ENCODE measurements around the gene IL23R.

DNA sequence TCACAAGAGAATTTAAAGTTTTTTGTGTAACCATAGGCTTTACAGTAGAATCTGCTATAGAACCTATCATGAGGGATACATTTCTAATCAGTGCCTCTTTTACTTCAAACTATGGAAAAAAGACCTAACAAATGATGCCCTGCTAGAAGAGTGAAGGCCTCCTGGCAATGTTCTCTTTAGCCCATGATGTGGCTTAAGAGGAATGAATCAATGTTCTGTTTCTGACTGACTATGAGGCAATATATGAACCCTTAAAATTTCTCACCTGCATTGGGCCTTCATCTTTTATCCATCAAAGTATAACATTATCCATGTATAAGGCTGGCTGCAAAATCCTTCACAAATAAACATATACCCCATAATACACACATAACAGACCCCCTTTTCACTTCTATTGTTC, 75.8 kb downstream of the IL23R start:
- TF ChIP-seq, protein P1, sequence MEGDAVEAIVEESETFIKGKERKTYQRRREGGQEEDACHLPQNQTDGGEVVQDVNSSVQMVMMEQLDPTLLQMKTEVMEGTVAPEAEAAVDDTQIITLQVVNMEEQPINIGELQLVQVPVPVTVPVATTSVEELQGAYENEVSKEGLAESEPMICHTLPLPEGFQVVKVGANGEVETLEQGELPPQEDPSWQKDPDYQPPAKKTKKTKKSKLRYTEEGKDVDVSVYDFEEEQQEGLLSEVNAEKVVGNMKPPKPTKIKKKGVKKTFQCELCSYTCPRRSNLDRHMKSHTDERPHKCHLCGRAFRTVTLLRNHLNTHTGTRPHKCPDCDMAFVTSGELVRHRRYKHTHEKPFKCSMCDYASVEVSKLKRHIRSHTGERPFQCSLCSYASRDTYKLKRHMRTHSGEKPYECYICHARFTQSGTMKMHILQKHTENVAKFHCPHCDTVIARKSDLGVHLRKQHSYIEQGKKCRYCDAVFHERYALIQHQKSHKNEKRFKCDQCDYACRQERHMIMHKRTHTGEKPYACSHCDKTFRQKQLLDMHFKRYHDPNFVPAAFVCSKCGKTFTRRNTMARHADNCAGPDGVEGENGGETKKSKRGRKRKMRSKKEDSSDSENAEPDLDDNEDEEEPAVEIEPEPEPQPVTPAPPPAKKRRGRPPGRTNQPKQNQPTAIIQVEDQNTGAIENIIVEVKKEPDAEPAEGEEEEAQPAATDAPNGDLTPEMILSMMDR (IDR thresholded peaks at IDR 0.05): no peak
- no peak for TF ChIP-seq POLR2A (IDR thresholded peaks at IDR 0.05)
